Kidney (tissue), 14 donors: Measurements from ENCODE around the gene NTRK2. TPM values are rescaled to one million over a fixed set of nuclear protein-coding genes. Genes with fewer than 3 reads are reported as not detected.

Experiments used
- DNase-seq, 5 donors: peaks; one replicate each; pipeline ENCODE4 v3.0.0-alpha.2; 2013 to 2020
- FAIRE-seq: peaks from 2 replicates; lab custom pipeline; 2012; peaks lifted over from hg19 to GRCh38; lab: Jason Lieb, UNC
- H3K27ac ChIP-seq, 2 donors: one replicate each; pipeline ENCODE4 v1.7.0; 2013; ENCODE audit warnings: low read depth in 2 of 2, low read length in 2 of 2, inconsistent platforms in 1 of 2
- H3K27me3 ChIP-seq: one replicate; pipeline ENCODE4 v1.7.1; 2013; ENCODE audit warnings: low read length, inconsistent platforms; ENCODE audit not compliant: control insufficient read depth, insufficient read depth
- H3K36me3 ChIP-seq, 3 donors: one replicate each; pipeline versions ENCODE4 v1.7.0 to v1.7.1; 2013; ENCODE audit warnings: low read length in 3 of 3, control low read depth in 1 of 3, inconsistent platforms in 1 of 3; ENCODE audit not compliant: insufficient read depth in 3 of 3, control insufficient read depth in 2 of 3
- H3K4me1 ChIP-seq, 3 donors: one replicate each; pipeline versions ENCODE4 v1.7.0 to v1.7.1; 2013; ENCODE audit warnings: low read length in 3 of 3, inconsistent platforms in 1 of 3, low read depth in 1 of 3; ENCODE audit not compliant: control insufficient read depth in 2 of 3, insufficient read depth in 2 of 3
- H3K4me3 ChIP-seq, 3 donors: one replicate each; pipeline versions ENCODE4 v1.7.0 to v1.8.1; 2013; ENCODE audit warnings: low read length in 3 of 3, control low read depth in 1 of 3, inconsistent platforms in 1 of 3
- H3K9ac ChIP-seq, 3 donors: one replicate each; pipeline versions ENCODE4 v1.7.0 to v1.7.1; 2013; ENCODE audit warnings: low read length in 3 of 3, control low read depth in 1 of 3, inconsistent platforms in 1 of 3
- H3K9me3 ChIP-seq, 3 donors: one replicate each; pipeline versions ENCODE4 v1.7.0 to v1.7.1; 2013; ENCODE audit warnings: low read length in 3 of 3, control low read depth in 1 of 3, inconsistent platforms in 1 of 3; ENCODE audit not compliant: control insufficient read depth in 2 of 3, insufficient read depth in 1 of 3
- intact Hi-C: fragments of 100-400 bp; cut with DNase I; formaldehyde crosslinking; loops from one replicate; pipeline ENCODE4 v1.11.1; 2022
- polyA plus RNA-seq: library from polyadenylated mRNA; stranded (reverse); fragments of 350-450 nt; fragmentation: Illumina TruSeq; extraction: RNeasy Lipid Tissue Mini Kit (QIAGEN cat#74804); gene quantifications from one replicate; pipeline ENCODE4 v1.2.3, GENCODE V29; 2014; ENCODE audit warnings: low read depth, low replicate concordance; ENCODE audit not compliant: insufficient read depth
- total RNA-seq: library from RNA; stranded (reverse); fragmentation: NEBNext Ultra II Directional; extraction: Animal tissue kit (Norgen Biotek cat#: 25700); gene quantifications from one replicate; pipeline ENCODE4 v1.2.1, GENCODE V29; 2021
- TF ChIP-seq, protein P1 (sequence below): IDR thresholded peaks from 3 replicates; pipeline ENCODE4 v1.5.1; 2012; ENCODE audit warnings: mild to moderate bottlenecking, moderate library complexity, borderline replicate concordance; ENCODE audit not compliant: insufficient read depth; ENCODE audit errors: extremely low read depth
- donor health status: control.
- donor health status: control.
- donor health status: control.
- donor health status: control.
- donor health status: control.
- donor health status: DM: yes; HTN: yes; CAD: no.
- donor health status: Normal renal cell carcinoma (clear cell type).

Gene NTRK2
- total and polyA plus RNA-seq, 2 donors from 2014 or later: 20.0 to 41.2 TPM

DNA sequence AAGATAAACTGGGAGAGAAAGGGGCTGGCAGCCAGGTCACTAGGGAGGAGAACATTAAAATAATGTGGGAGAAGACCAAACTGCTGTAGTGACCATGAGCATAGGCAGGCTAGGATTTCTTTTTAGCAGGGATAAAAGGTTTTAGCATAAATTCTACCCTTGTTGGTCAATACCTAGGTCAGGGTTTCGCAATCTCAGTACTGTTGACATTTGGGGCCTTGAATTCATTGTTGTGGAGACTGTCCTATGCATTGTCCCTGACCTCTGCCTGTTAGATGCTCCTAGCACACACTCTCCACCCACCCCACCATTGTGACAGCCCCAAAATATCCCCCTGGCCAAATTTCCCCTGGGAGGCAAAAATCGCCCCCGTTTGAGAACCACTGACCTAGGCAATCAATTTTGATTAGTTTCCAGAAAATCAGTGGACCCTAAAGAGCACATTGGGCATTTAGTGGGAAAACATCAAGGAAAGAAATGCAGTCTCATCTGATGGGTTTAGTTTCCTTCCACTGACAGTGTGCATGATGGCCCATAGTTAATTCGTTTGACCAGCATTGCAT, 181.4 kb downstream of the NTRK2 start:
- TF ChIP-seq, protein P1, sequence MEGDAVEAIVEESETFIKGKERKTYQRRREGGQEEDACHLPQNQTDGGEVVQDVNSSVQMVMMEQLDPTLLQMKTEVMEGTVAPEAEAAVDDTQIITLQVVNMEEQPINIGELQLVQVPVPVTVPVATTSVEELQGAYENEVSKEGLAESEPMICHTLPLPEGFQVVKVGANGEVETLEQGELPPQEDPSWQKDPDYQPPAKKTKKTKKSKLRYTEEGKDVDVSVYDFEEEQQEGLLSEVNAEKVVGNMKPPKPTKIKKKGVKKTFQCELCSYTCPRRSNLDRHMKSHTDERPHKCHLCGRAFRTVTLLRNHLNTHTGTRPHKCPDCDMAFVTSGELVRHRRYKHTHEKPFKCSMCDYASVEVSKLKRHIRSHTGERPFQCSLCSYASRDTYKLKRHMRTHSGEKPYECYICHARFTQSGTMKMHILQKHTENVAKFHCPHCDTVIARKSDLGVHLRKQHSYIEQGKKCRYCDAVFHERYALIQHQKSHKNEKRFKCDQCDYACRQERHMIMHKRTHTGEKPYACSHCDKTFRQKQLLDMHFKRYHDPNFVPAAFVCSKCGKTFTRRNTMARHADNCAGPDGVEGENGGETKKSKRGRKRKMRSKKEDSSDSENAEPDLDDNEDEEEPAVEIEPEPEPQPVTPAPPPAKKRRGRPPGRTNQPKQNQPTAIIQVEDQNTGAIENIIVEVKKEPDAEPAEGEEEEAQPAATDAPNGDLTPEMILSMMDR: no peak
- no peaks in the 10 kb centered on the region for H3K36me3 ChIP-seq
- no peaks in the 10 kb centered on the region for H3K27me3 ChIP-seq
- peaks cover 0 to 5% (median 0%) of the 10 kb centered on the region in 3 donors for H3K4me1 ChIP-seq
- H3K9ac ChIP-seq: no peak overlapping the region
- no peak overlapping the region for H3K4me3 ChIP-seq
- H3K27ac ChIP-seq: no peak overlapping the region
- intact Hi-C loops: no loop called here
- DNase-seq: no peak
- no peak for FAIRE-seq
- no peaks in the 10 kb centered on the region for H3K9me3 ChIP-seq

DNA sequence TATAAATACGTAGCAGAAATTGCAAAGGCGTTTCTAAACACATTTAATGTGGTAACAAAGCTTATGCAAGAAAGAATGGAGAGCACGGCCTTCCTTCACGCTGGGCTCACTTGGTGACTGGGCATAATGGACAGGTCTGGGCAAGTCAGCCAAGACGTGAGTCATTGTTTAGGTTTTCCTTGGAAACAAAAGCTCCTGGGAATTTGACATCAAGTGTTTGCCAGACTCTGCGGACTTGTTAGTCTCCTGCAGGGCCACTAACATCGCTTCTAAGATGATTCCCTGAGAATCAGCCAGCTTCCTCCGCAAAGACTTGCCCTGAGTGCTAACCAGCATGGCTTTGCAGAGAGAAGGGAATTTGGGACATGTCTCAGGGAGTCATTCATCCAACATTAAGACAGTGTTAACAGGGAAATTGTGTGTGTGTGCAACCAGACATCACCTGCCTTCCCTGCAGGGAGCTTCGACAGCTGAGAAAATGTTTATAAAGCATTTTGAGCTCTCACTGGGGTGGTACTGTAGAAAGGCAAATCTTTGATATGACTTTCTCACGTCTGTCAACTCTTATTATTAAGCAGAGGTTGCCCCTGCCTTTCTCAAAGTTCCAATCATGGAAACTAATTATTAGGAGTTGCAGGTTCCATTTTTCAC, 182.5 kb downstream of the NTRK2 start:
- Histone ChIP-seq H3K36me3 (no peaks in the 10 kb centered on the region), H3K27ac (no peak overlapping the region), H3K9ac (no peak overlapping the region), H3K27me3 (no peaks in the 10 kb centered on the region), H3K9me3 (no peaks in the 10 kb centered on the region), H3K4me3 (no peak overlapping the region), H3K4me1 (no peaks in the 10 kb centered on the region)
- FAIRE-seq: no peak
- TF ChIP-seq, protein P1: no peak
- intact Hi-C loops: no loop called here
- no peak for DNase-seq

DNA sequence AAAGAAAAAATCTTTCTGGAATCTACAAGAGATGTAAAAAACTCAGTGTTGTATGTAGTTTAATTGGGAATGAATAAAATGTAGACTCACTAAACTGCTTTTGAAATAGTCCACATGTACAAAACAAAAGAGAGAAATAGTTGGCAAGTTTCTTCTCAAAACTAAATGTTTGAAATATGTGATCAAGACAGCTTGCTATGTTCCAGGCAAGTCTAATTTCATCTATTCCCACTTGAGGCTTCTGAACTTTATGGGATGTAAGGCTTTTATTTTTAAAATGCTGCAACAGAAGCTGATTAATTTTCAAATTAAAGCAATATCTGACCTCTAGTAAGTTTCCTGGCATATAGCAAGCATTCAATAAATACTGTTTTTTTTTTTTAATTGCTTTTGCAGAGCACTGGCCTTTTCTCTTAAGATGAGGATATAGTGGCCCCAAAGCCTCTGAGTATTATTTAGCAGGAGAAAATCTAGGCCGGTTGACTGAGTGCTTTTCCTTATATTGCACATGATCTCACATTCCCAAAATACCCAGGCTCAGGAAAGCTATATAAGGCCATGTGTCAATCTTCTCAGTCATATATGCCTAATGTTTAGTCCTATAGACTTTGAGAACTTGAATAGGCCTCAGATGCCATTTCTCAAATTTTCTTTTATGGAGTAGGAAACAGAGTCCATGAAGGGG, 183.2 kb downstream of the NTRK2 start:
- H3K4me3 ChIP-seq: no peak overlapping the region
- DNase-seq (no peak), FAIRE-seq (no peak)
- no peak overlapping the region for H3K27ac ChIP-seq
- peaks cover 0 to 2% (median 0%) of the 10 kb centered on the region in 3 donors for H3K4me1 ChIP-seq
- intact Hi-C loops: no loop called here
- no peaks in the 10 kb centered on the region for H3K9me3 ChIP-seq
- H3K36me3 ChIP-seq: no peaks in the 10 kb centered on the region
- TF ChIP-seq, protein P1: no peak
- H3K9ac ChIP-seq: no peak overlapping the region
- no peaks in the 10 kb centered on the region for H3K27me3 ChIP-seq
